DLD1 (cell line): ENCODE results near the gene PGAP6.
"Not testable (repeated sequence)": the region's sequence is repeated elsewhere in the genome, so short reads cannot be mapped to it uniquely, and the experiment has no call there.

Source experiments
- in situ Hi-C: cut with HindIII; loops from 2 replicates; pipeline ENCODE4 v1.10.0; 2017; ENCODE audit warnings: low sequenced_read_pairs

The PGAP6 gene

GRCh38 chr16:352547-353403 is 29.0 kb downstream of the PGAP6 start, which contains the start of gene AXIN1:
AXIN1 (minus strand) TSS chr16:352723; CDS start chr16:347025, 5,698 bp downstream.
- in situ Hi-C loops, result no loop called here

- in situ Hi-C loops, result no loop called here
Measured at GRCh38 chr16:351804-352520, 29.8 kb downstream of the PGAP6 start.

GRCh38 chr16:350203-350602 is 31.6 kb downstream of the PGAP6 start:
- in situ Hi-C loops, result no loop called here

GRCh38 chr16:349211-349610 is 32.6 kb downstream of the PGAP6 start:
- in situ Hi-C loops, result no loop called here

DNA sequence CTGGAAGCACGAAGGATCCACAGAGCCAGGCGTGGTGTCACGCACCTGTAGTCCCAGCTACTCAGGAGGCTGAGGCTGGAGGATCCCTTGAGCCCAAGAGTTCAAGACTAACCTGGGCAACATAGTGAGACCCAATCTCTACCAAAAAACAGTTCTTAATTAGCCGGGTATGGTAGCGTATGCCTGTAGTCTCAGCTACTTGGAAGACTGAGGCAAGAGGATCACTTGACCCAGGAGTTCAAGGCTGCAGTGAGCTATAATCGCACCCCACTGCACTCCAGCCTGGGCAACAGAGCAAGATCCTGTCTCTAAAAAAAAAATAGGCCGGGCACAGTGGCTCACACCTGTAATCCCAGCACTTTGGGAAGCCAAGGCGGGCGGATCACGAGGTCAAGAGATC is 33.3 kb downstream of the PGAP6 start:
- in situ Hi-C loops, result not testable (repeated sequence)

GRCh38 chr16:347203-347602 is 34.6 kb downstream of the PGAP6 start:
- in situ Hi-C loops, result no loop called here

DNA sequence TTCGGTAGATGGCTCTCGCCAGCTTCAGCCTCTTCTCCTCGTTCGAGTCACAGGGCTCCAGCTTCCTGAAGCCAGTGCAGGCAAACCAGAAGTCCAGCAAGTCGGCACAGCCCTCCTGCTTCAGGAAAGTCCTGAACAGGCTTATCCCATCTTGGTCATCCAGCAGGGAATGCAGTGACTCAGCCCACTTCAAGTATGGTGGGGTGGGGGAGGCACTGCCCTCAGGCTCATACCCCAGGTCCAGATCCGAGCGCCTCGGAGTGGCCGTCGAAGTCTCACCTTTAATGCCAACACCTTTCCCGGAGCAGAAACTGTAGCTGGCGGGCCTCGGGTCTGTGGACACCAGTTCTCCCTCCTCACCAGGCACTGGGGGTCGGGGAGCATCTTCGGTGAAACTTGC is 35.2 kb downstream of the PGAP6 start:
- in situ Hi-C loops, result no loop called here

GRCh38 chr16:345772-346171 is 36.0 kb downstream of the PGAP6 start:
- in situ Hi-C loops, result no loop called here

GRCh38 chr16:342455-343213 is 39.1 kb downstream of the PGAP6 start:
- in situ Hi-C loops, result no loop called here

- in situ Hi-C loops, result not testable (repeated sequence)
Measured at GRCh38 chr16:341974-342336, 39.8 kb downstream of the PGAP6 start.

- in situ Hi-C loops, result not testable (repeated sequence)
Measured at GRCh38 chr16:341095-341973, 40.4 kb downstream of the PGAP6 start.

DNA sequence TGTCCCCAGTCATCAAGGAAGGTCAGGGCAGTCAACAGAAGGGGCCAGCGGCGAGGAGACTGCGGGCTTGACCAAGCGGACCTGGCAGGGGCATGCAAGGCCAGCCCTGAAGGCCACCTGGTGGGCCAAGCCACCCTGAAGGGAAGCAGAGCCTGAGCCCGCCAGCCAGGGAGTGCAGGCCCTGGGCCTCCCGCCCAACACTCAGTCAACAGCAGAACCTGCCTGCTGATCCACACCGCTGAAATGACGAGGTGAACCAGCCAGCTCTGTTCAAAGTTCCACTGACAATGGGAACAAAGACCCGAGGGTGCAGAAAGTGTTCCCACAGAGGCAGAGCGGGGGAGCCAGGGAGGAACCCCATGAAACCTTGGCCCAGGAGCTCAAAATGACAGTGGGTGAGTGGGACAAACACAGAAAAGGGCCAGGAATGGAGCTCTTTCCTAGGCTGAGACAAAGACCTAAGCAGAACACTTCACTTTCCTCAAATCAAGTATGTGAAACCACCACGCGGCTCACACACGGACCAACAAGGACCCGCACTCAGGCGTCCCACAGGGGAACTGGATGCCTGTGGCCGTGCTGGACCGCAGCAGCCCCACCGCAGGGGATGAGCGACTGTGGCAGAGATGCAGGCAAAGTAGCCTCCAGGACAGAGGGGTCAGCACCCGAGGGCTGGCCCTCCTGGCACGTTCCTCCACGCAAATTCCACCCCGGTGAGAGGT is 41.2 kb downstream of the PGAP6 start:
- in situ Hi-C loops, result no loop called here

DNA sequence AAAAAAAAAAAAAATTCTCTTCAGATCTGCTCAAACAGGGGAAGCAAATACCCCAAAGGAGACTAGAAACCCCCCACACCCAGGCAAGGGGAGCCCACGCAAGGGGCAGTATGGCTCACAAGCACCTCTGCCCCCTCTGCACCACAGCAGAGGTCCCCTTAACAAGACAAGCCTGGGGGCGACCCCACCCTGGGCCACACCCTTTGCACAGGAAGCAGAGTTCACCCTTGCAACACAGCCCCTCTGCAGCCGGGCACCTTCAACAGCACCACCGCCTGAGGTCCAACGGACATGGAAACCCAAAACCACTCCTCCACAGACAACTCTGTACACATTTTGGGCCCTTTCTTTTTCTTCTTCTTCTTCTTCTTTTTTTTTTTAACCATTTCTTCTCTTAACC is 42.1 kb downstream of the PGAP6 start:
- in situ Hi-C loops, result no loop called here

- in situ Hi-C loops, result no loop called here
Measured at GRCh38 chr16:337975-338575, 43.7 kb downstream of the PGAP6 start.

GRCh38 chr16:337437-337836 is 44.3 kb downstream of the PGAP6 start:
- in situ Hi-C loops, result no loop called here

- in situ Hi-C loops, result no loop called here
Measured at GRCh38 chr16:336269-336668, 45.5 kb downstream of the PGAP6 start.

GRCh38 chr16:334861-335632 is 46.7 kb downstream of the PGAP6 start:
- in situ Hi-C loops, result not testable (repeated sequence)

GRCh38 chr16:334164-334832 is 47.5 kb downstream of the PGAP6 start:
- in situ Hi-C loops, result not testable (repeated sequence)
